ENCODE results near the gene PTPRD.

The PTPRD gene

DNA sequence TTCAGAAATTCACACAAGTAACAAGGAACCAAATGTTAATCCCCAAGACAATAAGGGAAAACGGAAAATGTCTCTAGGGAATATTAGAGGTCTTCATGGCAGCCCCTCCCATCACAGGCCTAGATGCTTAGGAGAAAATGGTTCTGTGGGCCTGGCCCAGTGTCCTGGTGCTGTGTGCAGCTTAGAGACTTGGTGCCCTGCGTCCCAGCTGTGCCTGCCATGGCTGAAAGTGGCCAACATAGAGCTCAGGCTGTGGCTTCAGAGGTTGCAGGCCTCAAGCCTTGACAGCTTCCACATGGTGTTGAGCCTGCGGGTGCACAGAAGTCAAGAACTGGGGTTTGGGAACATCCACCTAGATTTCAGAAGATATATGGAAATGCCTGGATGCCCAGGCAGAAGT is 942.3 kb downstream of the PTPRD start:
- TF ChIP-seq, protein P1, sequence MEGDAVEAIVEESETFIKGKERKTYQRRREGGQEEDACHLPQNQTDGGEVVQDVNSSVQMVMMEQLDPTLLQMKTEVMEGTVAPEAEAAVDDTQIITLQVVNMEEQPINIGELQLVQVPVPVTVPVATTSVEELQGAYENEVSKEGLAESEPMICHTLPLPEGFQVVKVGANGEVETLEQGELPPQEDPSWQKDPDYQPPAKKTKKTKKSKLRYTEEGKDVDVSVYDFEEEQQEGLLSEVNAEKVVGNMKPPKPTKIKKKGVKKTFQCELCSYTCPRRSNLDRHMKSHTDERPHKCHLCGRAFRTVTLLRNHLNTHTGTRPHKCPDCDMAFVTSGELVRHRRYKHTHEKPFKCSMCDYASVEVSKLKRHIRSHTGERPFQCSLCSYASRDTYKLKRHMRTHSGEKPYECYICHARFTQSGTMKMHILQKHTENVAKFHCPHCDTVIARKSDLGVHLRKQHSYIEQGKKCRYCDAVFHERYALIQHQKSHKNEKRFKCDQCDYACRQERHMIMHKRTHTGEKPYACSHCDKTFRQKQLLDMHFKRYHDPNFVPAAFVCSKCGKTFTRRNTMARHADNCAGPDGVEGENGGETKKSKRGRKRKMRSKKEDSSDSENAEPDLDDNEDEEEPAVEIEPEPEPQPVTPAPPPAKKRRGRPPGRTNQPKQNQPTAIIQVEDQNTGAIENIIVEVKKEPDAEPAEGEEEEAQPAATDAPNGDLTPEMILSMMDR (IDR thresholded peaks at IDR 0.05; ENCODE audit: borderline replicate concordance, control extremely low read depth, extremely low read depth, insufficient read depth, missing control alignments), result no peak
- in situ Hi-C loops (cut with MboI; ENCODE audit: low sequenced_read_pairs, unreplicated experiment), result no loop called here
- DNase-seq (ENCODE audit: low spot score), result no peak

DNA sequence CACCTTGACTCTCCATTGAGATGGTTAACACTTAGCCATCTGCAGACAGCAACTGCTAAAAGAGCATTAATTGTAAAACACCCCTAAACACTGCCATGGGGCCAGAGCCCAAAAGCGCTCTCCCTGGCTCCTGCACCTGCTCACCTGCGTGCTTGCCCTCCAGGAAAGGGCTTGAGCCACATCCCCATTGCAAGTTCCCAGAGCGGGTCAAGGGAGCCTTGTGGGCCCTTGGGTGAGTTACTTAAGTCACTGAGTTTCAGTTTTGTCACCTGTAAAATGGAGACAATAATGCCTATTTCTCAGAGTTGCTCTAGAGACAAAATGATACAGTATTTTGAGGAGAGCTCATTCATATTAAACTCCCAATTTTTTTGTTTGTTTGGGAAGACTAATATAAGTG is 967.8 kb downstream of the PTPRD start:
- TF ChIP-seq, protein P1 (IDR thresholded peaks at IDR 0.05; ENCODE audit: borderline replicate concordance, control extremely low read depth, extremely low read depth, insufficient read depth, missing control alignments), result no peak
- in situ Hi-C loops (cut with MboI; ENCODE audit: low sequenced_read_pairs, unreplicated experiment), result no loop called here
- no peak for DNase-seq (ENCODE audit: low spot score)

DNA sequence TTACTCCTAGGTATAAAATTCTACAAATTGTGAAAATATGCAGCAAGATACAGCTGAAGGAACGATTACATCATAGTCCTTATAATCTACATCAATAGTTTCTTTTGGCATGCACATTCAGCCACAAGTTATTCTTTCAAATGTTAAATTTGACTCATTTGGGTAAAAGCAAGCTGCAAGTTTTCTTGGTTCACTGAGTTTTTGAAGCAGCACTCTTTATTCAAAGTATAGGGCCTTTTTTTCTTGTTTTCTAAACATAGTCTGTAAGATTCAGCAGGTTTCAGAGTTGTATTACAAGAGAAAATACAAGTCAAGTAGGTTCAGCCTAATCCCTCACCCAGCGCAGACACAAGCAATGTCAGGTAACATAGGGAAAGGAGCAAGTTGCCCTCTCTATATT is 981.5 kb downstream of the PTPRD start:
- DNase-seq (ENCODE audit: low spot score), result no peak
- TF ChIP-seq, protein P1 (IDR thresholded peaks at IDR 0.05; ENCODE audit: borderline replicate concordance, control extremely low read depth, extremely low read depth, insufficient read depth, missing control alignments), result no peak
- in situ Hi-C loops (cut with MboI; ENCODE audit: low sequenced_read_pairs, unreplicated experiment), result no loop called here

DNA sequence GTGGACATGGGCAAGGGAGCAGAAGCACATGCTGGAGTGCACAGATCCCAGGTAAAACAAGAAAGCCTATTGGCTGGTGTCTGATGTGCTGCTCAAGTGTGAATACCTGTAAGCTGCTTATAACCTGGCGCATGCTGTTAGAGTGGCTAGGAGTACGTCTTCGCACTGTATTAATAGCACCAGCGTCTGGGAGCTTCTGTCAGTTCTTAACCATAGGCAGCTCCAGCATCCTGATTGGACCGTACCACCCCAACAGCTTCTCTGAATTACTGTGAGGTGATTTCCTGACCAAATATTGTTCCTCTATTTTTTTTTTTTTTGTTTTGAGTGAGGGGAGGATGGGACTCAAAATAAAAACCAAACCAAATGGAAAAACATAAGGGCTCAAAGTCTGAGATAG is 987.6 kb downstream of the PTPRD start:
- TF ChIP-seq, protein P1 (IDR thresholded peaks at IDR 0.05; ENCODE audit: borderline replicate concordance, control extremely low read depth, extremely low read depth, insufficient read depth, missing control alignments), result no peak
- in situ Hi-C loops (cut with MboI; ENCODE audit: low sequenced_read_pairs, unreplicated experiment), result no loop called here
- DNase-seq (ENCODE audit: low spot score), result no peak

DNA sequence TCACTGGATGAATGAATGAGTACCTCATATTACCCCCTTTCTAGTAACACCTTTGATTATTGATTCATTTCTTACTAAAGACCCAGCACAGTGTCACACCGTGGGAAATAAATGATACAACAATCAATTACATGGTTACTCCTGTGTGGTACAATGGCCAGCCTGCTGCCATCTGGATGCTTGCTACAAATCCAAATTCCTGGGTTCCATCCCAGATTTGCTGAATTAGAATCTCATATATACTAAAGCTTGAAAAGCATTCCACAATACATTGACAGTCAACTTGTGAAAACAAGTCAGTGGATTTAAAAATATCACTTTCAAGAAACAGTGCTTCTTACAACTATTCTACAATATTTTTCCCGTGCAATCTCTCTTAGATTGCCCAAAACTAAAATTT is 989.3 kb downstream of the PTPRD start:
- in situ Hi-C loops (cut with MboI; ENCODE audit: low sequenced_read_pairs, unreplicated experiment), result loop anchor here (25.0 kb wide), 1 partner anchor 289 kb away; no protein-coding TSS in a partner anchor
- TF ChIP-seq, protein P1 (IDR thresholded peaks at IDR 0.05; ENCODE audit: borderline replicate concordance, control extremely low read depth, extremely low read depth, insufficient read depth, missing control alignments), result no peak
- DNase-seq (ENCODE audit: low spot score), result no peak

DNA sequence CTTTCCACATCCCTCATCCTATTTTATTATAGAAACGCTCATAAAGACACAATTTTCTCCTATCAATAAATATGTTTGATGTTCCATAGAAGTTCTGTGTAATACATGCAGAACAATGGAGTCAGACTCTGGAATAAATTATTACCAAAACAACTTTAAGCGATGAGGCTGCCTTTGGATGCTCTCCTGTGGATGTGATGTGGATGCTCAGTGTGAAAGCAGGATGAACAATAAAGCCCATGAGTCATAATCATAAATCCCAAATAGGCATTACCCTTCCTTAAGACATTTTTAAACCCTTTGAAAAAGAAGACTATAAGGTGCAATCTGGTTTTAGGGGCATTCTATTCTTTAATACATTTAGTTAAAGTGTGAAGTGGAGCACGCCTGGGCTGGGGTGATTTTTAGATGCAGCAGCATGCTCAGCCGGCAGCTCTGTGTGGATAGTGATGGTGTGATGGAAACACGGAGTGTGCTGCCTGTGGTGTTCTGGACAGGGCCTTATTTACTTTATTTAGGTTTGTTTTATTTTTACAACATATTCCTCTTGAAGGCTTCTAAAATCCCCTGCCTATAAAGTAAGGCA is 991.4 kb downstream of the PTPRD start:
- TF ChIP-seq, protein P1 (IDR thresholded peaks at IDR 0.05; ENCODE audit: borderline replicate concordance, control extremely low read depth, extremely low read depth, insufficient read depth, missing control alignments), result no peak
- DNase-seq (ENCODE audit: low spot score), result no peak
- in situ Hi-C loops (cut with MboI; ENCODE audit: low sequenced_read_pairs, unreplicated experiment), result loop anchor here (25.0 kb wide), 1 partner anchor 291 kb away; no protein-coding TSS in a partner anchor

Measured in GM13976 (cell line).